SU-DHL-6 (cell line): Measurements from ENCODE around the gene CAPN1.
A peak's percentile ranks its signal among the peaks of the same experiment; 100 is the strongest.

Experiments used
- H2AFZ ChIP-seq: fragments of 200-600 bp; sonication (generic); 2 replicates; pipeline ENCODE4 v1.6.1; 2014; ENCODE audit warnings: low read depth, mild to moderate bottlenecking, moderate library complexity, mixed read lengths, antibody characterized with exemption, low read length; ENCODE audit not compliant: severe bottlenecking
- H3F3A ChIP-seq: fragments of 200-600 bp; shearing (Covaris generic); 2 replicates; pipeline ENCODE4 v1.6.0; 2016; ENCODE audit warnings: antibody characterized with exemption, mild to moderate bottlenecking; ENCODE audit not compliant: insufficient read depth
- H3K27ac ChIP-seq: fragments of 200-600 bp; sonication (generic); 2 replicates; pipeline ENCODE4 v1.5.1; 2016; ENCODE audit warnings: low read depth, mild to moderate bottlenecking, low read length, moderate library complexity, mixed read lengths
- H3K27me3 ChIP-seq: fragments of 200-600 bp; sonication (generic), shearing (Covaris generic); 2 replicates; pipeline ENCODE4 v1.6.0; 2014; ENCODE audit warnings: mild to moderate bottlenecking, low read length
- H3K36me3 ChIP-seq: fragments of 200-600 bp; sonication (generic); 2 replicates; pipeline ENCODE4 v1.6.1; 2014; ENCODE audit warnings: mild to moderate bottlenecking, low read length, mixed read lengths
- H3K4me2 ChIP-seq: fragments of 300-600, 200-600 bp; shearing (Covaris generic), sonication (generic); 2 replicates; pipeline ENCODE4 v1.6.0; 2014; ENCODE audit warnings: low read length, low read depth, mild to moderate bottlenecking; ENCODE audit not compliant: poor library complexity, severe bottlenecking
- H3K4me3 ChIP-seq: fragments of 200-600 bp; sonication (generic); 2 replicates; pipeline ENCODE4 v1.5.1; 2014; ENCODE audit warnings: antibody characterized with exemption, low read length, mild to moderate bottlenecking, mixed read lengths; ENCODE audit not compliant: insufficient read depth, poor library complexity, severe bottlenecking
- H3K79me2 ChIP-seq: fragments of 200-600 bp; sonication (generic); 2 replicates; pipeline ENCODE4 v1.6.1; 2014; ENCODE audit warnings: mild to moderate bottlenecking, low read length, moderate library complexity; ENCODE audit not compliant: insufficient read depth
- H3K9ac ChIP-seq: fragments of 200-600 bp; sonication (generic); 2 replicates; pipeline ENCODE4 v1.7.0; 2014; ENCODE audit warnings: mild to moderate bottlenecking, low read length
- H3K9me2 ChIP-seq: fragments of 200-600 bp; sonication (generic); replicated peaks from 2 replicates; pipeline ENCODE4 v1.6.1; 2014; ENCODE audit warnings: low read length; ENCODE audit not compliant: insufficient read depth
- H3K9me3 ChIP-seq: fragments of 200-600 bp; sonication (generic); 2 replicates; pipeline ENCODE4 v1.6.1; 2014; ENCODE audit warnings: low read length, mixed read lengths; ENCODE audit not compliant: insufficient read depth
- H4K20me1 ChIP-seq: fragments of 200-600 bp; sonication (generic); 2 replicates; pipeline ENCODE4 v1.6.1; 2014; ENCODE audit warnings: low read depth, mild to moderate bottlenecking, antibody characterized with exemption, low read length, moderate library complexity, mixed read lengths
- EZH2phosphoT487 ChIP-seq: fragments of 200-600 bp; sonication (generic), shearing (Covaris generic); conservative IDR thresholded peaks from 2 replicates; pipeline ENCODE4 v1.6.1; 2018; ENCODE audit warnings: mild to moderate bottlenecking, antibody characterized with exemption, low read length, moderate library complexity, mixed read lengths
- TF ChIP-seq, protein P1 (sequence below): fragments of 200-600 bp; sonication (generic); IDR thresholded peaks from one replicate; pipeline ENCODE4 v1.5.1; 2017; ENCODE audit warnings: antibody characterized with exemption, mild to moderate bottlenecking, low read length, moderate library complexity; ENCODE audit not compliant: insufficient read depth, poor library complexity, severe bottlenecking

The CAPN1 gene

DNA sequence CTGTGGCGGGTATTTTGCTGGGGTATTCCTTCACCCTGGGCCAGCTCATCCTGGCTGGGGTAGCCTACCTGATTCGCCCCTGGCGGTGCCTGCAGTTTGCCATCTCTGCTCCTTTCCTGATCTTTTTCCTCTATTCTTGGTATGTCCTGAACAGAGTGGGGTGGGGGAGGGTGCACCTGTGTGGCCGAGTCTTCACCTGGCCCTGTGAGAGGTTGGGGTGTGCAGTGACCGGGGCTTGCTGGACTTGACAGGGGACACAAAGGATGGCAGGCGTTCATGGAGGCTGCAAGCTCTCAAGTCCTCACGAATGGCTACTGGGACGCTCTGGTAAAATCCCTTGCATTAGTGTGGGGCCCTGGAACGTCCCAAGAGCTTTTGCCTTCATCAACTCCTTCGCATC is 39.3 kb downstream of the CAPN1 start:
- H3K9me3 ChIP-seq = no peaks in the 10 kb centered on the region
- no peaks in the 10 kb centered on the region for H3F3A ChIP-seq
- H2AFZ ChIP-seq = no peak overlapping the region
- H3K9me2 ChIP-seq = no peaks in the 10 kb centered on the region
- no peaks in the 10 kb centered on the region for H3K79me2 ChIP-seq
- no peaks in the 10 kb centered on the region for H4K20me1 ChIP-seq
- H3K9ac ChIP-seq = no peak overlapping the region
- no peak overlapping the region for H3K4me3 ChIP-seq
- H3K27me3 ChIP-seq = no peaks in the 10 kb centered on the region
- no peak overlapping the region for H3K4me2 ChIP-seq
- H3K36me3 ChIP-seq = no peaks in the 10 kb centered on the region
- TF ChIP-seq, protein P1, sequence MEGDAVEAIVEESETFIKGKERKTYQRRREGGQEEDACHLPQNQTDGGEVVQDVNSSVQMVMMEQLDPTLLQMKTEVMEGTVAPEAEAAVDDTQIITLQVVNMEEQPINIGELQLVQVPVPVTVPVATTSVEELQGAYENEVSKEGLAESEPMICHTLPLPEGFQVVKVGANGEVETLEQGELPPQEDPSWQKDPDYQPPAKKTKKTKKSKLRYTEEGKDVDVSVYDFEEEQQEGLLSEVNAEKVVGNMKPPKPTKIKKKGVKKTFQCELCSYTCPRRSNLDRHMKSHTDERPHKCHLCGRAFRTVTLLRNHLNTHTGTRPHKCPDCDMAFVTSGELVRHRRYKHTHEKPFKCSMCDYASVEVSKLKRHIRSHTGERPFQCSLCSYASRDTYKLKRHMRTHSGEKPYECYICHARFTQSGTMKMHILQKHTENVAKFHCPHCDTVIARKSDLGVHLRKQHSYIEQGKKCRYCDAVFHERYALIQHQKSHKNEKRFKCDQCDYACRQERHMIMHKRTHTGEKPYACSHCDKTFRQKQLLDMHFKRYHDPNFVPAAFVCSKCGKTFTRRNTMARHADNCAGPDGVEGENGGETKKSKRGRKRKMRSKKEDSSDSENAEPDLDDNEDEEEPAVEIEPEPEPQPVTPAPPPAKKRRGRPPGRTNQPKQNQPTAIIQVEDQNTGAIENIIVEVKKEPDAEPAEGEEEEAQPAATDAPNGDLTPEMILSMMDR = no peak
- no peak for TF ChIP-seq EZH2phosphoT487
- no peak overlapping the region for H3K27ac ChIP-seq

DNA sequence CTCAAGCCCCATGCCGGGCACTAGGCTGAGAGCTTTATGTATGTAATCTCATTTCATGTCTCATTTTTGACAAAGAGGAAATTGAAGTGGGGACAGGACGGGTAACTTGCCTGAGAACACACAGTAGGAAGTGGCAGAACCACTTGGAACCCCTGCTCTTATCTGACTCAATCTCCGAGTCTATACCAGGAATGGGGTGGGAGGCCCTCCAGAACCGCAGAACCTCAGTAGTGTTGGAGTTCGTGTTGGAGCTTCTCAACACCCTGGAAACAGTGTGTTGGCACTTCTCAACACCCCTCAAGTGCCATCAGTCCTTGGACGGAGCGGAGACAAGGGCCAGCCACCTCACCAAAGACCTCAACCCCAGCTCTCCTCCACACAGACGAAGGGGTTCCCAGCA is 41.3 kb downstream of the CAPN1 start:
- TF ChIP-seq, protein P1 = no peak
- no peak for TF ChIP-seq EZH2phosphoT487

GRCh38 chr11:65224930-65225278 is 43.2 kb downstream of the CAPN1 start:
- H3K9ac ChIP-seq = no peak overlapping the region
- H3K36me3 ChIP-seq = no peaks in the 10 kb centered on the region
- H3F3A ChIP-seq = no peaks in the 10 kb centered on the region
- H3K27ac ChIP-seq = no peak overlapping the region
- no peaks in the 10 kb centered on the region for H3K9me3 ChIP-seq
- peak overlapping the region; percentile 66 for H2AFZ ChIP-seq
- no peak overlapping the region for H3K4me2 ChIP-seq
- TF ChIP-seq, protein P1 = no peak
- TF ChIP-seq EZH2phosphoT487 = no peak
- H4K20me1 ChIP-seq = no peaks in the 10 kb centered on the region
- H3K79me2 ChIP-seq = no peaks in the 10 kb centered on the region
- H3K9me2 ChIP-seq = no peaks in the 10 kb centered on the region
- no peak overlapping the region for H3K4me3 ChIP-seq
- H3K27me3 ChIP-seq = no peaks in the 10 kb centered on the region

More for the DNA sequence above, 41.3 kb downstream of the CAPN1 start:
- Histone ChIP-seq H3K4me3 (no peak overlapping the region), H3K36me3 (no peaks in the 10 kb centered on the region), H3K4me2 (no peak overlapping the region), H3K9ac (no peak overlapping the region), H3K9me2 (no peaks in the 10 kb centered on the region), H2AFZ (no peak overlapping the region), H3K27ac (no peak overlapping the region), H4K20me1 (no peaks in the 10 kb centered on the region), H3K9me3 (no peaks in the 10 kb centered on the region), H3F3A (no peaks in the 10 kb centered on the region), H3K79me2 (no peaks in the 10 kb centered on the region), H3K27me3 (no peaks in the 10 kb centered on the region)
